Measurements from ENCODE around the gene HOXC9.

The HOXC9 gene

DNA sequence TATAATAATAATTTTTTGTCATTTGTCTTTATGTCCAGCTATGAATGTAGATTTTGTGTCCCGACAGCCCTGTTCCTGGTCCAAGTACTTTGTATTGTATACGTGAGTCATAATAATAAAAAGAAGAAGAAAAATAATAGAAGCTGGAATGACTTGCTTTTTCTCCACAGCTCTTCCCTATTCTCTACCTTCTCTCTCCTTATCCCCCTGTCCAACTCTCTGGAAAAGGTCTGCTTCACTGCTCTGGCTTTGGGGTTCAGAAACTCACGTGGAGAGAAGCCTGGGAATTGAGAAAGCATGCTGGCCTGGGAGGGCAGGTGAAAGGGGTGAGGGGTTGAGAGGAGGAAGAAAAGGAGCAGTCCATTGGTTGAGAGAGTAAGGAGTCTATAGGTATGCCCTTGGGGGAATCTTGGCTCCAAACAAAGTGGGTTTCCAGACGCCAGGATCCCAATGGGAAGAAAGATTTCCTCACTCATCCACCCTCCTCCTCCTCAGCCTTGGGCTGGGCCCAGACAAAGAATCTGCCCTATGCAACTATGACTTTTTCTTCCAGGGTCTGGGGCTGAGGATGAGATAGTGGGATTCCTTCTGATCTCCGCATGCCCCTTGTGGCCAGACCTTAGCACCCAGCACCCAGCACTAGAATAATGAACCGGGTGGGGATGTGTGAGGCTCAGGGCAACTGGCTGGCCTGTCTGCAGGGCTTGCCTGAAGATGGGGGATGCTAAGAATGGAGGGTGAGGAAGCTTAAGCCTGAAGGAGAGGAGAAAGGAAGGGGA, 12.9 kb downstream of the HOXC9 start:
- TF ChIP-seq, protein P1, sequence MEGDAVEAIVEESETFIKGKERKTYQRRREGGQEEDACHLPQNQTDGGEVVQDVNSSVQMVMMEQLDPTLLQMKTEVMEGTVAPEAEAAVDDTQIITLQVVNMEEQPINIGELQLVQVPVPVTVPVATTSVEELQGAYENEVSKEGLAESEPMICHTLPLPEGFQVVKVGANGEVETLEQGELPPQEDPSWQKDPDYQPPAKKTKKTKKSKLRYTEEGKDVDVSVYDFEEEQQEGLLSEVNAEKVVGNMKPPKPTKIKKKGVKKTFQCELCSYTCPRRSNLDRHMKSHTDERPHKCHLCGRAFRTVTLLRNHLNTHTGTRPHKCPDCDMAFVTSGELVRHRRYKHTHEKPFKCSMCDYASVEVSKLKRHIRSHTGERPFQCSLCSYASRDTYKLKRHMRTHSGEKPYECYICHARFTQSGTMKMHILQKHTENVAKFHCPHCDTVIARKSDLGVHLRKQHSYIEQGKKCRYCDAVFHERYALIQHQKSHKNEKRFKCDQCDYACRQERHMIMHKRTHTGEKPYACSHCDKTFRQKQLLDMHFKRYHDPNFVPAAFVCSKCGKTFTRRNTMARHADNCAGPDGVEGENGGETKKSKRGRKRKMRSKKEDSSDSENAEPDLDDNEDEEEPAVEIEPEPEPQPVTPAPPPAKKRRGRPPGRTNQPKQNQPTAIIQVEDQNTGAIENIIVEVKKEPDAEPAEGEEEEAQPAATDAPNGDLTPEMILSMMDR (conservative IDR thresholded peaks at IDR 0.05): no peak
- H3K27ac ChIP-seq: no peak overlapping the region

DNA sequence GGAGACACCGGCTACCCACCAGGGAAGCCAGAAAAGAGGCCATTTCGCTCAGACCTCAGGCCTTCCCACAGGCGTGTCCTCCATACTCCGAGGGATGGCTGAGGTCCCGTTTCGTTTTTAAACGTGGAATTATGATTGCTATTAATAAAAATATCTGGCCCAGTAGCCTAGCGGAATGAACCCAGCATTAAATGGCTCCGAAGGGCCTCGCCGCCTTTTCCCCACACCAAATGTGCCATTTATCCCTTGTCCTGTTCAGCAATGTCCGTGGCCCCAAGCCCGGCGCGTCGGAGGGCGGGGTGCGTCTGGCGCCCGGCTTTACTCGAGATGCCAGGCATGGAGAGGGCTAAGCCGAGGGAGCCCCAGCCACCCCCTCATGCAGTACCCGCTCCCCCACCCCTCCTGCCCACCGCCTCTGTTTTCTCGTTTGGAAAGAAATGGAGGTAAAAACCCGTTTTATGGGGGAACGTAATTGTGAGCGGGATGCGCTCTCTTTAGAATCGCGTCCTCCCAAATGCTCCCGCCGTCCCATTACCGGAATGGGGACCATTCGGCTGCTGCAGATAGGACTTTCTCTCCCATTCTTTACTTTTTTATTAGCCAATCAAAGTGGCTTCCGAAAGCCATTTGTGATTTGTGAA, 14.5 kb downstream of the HOXC9 start:
- no peak overlapping the region for H3K27ac ChIP-seq
- TF ChIP-seq, protein P1 (conservative IDR thresholded peaks at IDR 0.05): no peak

DNA sequence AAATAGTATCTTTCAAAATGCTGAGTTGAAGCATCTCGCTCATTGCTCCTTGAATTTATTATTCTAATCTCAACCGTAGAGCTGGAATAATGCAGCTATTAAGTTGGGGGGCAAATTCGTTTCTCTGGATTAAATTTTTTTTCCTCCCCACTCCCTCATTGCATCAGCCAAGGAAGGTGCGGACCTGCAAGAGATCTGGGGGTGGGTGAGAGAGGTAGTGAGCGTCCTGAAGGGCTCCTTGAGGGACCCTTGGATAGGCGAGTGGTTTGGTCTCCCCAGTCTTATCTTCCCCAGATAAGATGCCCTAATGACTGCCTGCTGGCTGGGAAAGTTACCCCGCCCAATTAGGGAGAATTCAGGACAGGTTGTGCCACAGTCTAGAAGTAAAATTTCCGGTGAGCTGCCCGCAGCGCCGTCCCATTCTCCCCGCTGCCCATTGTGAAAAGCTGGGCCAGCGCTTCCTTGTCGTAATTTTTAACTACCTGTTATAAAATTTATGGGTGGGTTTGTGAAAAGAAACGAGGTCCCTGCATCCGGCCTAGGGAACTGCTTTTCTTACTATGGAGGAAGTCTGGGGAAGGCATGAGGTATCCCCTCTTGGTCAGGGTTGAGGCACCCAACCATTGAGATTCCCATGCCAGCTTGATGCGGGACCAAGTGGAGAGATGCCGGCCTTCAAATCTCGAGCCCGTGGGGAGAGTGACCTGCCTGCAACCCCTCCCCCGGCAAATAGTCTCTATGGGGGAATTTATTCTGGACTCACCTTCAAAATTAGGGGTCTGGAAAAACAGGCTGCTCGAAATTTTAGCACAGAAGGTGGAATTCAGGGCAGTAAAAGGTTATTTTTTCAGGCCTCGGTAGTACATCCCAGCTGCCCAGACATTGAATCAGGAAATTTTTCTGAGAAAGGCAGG, 15.3 kb downstream of the HOXC9 start:
- TF ChIP-seq, protein P1 (conservative IDR thresholded peaks at IDR 0.05): no peak
- peak overlapping the region; percentile 97; the same call in 1 of the 2 replicates for H3K27ac ChIP-seq

DNA sequence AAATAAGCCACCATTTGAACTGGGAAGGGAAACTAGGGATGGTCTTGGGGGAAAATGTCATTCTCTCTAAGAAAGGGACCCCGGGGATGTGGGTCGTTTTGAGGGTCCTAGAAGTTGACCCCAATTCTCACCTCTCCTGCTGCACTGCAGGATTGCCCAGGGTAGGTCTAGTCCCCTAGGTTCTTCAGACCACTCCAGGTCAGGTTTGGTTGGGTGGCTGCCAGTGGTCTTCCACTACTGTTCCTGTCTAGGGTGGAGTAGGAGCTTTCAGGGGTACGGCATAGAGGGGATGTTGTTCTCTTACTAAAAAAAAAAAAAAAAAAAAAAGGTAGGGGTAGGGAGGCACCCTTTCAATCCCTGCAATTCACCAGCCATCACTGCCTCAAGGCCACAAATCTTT, 16.1 kb downstream of the HOXC9 start:
- H3K27ac ChIP-seq: peak overlapping the region; percentile 97
- TF ChIP-seq, protein P1 (conservative IDR thresholded peaks at IDR 0.05): no peak

DNA sequence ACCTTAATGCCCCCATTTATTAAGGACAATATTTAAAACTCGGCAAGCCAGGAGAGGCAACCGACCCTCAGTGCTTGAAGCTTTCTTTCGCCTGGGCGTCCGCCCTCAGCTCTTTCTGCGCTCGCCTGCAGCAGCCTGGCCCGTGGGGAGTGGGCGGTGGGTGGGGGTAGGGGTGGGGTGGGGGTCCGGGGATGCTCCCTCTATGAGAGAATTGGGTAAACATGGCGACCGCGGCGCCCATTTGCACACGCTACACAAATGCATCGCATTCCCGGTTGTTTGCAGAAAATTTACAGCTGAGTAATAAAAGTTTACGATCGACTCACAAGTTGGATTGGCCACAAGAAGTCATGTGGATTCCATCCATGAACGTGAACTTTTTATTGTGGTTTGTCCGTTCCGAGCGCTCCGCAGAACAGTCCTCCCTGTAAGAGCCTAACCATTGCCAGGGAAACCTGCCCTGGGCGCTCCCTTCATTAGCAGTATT, 16.6 kb downstream of the HOXC9 start:
- H3K27ac ChIP-seq: peak overlapping the region; percentile 97
- TF ChIP-seq, protein P1 (conservative IDR thresholded peaks at IDR 0.05): no peak

DNA sequence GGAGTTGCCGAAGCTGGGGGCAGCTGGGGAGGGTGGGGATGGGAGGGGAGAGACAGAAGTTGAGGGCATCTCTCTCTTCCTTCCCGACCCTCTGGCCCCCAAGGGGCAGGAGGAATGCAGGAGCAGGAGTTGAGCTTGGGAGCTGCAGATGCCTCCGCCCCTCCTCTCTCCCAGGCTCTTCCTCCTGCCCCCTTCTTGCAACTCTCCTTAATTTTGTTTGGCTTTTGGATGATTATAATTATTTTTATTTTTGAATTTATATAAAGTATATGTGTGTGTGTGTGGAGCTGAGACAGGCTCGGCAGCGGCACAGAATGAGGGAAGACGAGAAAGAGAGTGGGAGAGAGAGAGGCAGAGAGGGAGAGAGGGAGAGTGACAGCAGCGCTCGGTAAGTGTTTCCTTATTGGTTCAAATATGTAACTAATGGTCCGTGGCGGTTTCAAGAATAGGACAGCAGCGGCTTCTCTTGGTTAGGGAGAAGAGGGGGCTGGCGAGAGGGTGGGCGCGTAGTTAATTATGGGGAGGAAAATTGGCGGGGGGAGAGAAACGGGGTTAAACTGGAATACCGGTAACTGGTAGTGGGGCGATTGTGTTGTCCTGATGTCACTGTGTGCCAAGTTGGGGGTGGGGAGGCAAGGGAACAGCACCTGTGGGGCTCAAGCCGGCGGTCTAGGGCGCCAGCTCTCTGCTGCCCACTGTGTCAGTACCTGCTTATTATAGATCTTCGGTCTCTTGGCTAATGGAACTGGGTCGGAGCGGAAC, 17.2 kb downstream of the HOXC9 start:
- TF ChIP-seq, protein P1 (conservative IDR thresholded peaks at IDR 0.05): 0 out of 2 replicates have a peak, but pooled peaks have one; percentile 20
- H3K27ac ChIP-seq: peak overlapping the region; percentile 97
